GM08714 (cell line): Measurements from ENCODE around the gene BAZ2A.

Source experiments
- H3K4me3 ChIP-seq: fragments of 200-500 bp; sonication (Bioruptor generic); 2 replicates; pipeline ENCODE4 v1.5.1; 2014; ENCODE audit warnings: mild to moderate bottlenecking, low read length, inconsistent platforms
- ZNF274 ChIP-seq: IDR thresholded peaks from 2 replicates; pipeline ENCODE4 v1.6.1; 2012; ENCODE audit warnings: mild to moderate bottlenecking, low read depth, low read length

Gene BAZ2A

DNA sequence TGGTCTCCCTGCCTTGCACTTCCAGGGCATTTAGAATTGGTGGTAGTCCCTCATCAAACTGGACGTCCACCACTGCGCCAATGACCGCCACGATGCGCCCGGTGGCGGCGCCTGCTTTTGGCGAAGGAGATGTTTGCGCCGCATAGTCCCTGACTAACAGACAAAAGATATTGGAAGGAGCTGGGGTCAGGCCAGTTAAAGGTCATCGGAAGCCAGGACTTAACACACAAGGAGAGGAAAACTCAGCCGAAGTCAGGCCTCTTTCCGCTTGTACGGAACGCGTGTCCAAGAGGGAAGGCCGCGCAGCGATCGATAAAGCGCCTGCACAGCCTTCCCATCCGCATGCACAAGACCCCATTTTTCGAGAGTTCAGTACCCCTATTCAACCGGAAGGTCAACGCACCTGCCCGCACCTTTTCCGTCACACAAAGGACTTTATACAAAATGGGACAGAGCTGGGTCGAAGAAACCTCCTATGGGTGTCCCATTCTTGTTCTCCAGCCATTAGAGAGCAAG lies 15.1 kb upstream of the BAZ2A start:
- peak overlapping the region; percentile 92 for H3K4me3 ChIP-seq
- TF ChIP-seq ZNF274, result no peak

DNA sequence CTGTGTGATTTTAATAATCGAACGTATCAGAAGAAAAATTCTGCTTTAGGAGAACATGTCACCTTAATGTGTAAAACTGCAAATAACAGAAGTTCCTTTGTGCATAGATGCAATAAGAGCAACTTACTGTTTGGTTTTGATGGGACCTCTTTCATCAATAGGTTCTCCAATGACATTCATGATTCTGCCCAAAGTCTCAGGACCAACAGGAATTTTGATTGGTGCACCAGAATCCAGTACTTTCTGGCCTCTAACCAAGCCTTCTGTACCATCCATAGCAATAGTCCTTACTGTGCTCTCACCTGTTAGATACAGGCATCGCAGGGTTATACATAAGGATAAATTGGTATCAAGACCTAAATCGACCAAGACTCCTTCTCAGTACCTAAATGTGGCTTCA lies 14.5 kb upstream of the BAZ2A start:
- H3K4me3 ChIP-seq, result peak overlapping the region; percentile 92

DNA sequence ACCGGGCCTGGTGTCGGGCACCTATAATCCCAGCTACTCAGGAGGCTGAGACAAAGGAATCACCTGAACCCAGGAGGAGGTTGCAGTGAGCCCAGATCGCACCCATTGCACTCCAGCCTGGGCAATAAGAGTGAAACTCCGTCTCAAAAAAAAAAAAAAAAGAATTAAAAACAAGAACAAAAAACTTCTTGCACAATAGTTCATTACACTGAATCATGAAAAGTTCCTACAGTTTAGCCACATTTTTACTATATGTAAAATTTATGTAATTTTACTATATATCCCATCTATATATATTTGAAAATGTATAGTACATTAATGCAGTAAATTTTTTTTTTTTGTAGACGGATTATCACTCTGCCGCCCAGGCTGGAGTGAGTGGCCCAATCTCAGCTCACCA lies 11.1 kb upstream of the BAZ2A start:
- no peak for TF ChIP-seq ZNF274

More for the DNA sequence above, 14.5 kb upstream of the BAZ2A start:
- no peak for TF ChIP-seq ZNF274

GRCh38 chr12:56637621-56638020 lies 7.5 kb upstream of the BAZ2A start:
- no peak overlapping the region for H3K4me3 ChIP-seq
- no peak for TF ChIP-seq ZNF274

More for the DNA sequence above, 11.1 kb upstream of the BAZ2A start:
- no peak overlapping the region for H3K4me3 ChIP-seq

GRCh38 chr12:56636675-56637540 lies 6.8 kb upstream of the BAZ2A start:
- H3K4me3 ChIP-seq, result peak overlapping the region; percentile 78; the same call in 1 of the 2 replicates
- TF ChIP-seq ZNF274, result no peak

GRCh38 chr12:56635806-56636674 lies 5.9 kb upstream of the BAZ2A start:
- TF ChIP-seq ZNF274, result no peak
- H3K4me3 ChIP-seq, result peak overlapping the region; percentile 78

- H3K4me3 ChIP-seq, result peak overlapping the region; percentile 78
- TF ChIP-seq ZNF274, result no peak
Measured at GRCh38 chr12:56634837-56635791, 5.0 kb upstream of the BAZ2A start.

DNA sequence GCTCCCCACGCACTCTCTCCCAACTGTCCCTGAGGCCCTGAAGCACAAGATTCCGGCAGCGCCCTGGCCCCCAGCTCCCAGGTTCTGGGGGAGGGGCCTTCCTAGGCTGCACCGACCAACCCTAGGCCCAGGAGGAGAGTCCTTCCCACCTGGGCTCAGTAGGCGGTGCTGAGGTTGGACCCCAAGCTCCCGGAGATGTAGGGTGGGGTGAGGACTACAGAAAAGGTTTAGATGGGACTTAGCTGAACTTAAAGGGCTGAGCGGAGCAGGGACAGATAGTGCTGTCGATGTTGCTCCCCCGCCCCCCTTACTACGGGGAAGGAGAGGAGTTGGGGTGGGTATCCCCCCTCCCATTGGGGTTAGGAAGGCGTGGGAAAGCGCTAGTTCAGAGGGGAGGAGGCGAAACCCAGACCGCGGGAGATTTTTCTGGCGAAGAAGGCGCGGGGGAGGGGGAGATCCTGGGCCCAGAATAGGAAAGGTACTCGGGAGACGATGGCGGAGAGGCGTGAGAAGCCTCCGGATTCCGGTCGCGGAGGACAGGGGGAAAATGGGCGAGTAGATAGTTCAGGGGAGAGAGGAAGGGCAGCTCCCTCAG lies 4.2 kb upstream of the BAZ2A start:
- no peak for TF ChIP-seq ZNF274
- peak overlapping the region; percentile 78 for H3K4me3 ChIP-seq

- H3K4me3 ChIP-seq, result peak overlapping the region; percentile 78; the same call in 1 of the 2 replicates
- TF ChIP-seq ZNF274, result no peak
Measured at GRCh38 chr12:56633468-56634241, 3.5 kb upstream of the BAZ2A start.

DNA sequence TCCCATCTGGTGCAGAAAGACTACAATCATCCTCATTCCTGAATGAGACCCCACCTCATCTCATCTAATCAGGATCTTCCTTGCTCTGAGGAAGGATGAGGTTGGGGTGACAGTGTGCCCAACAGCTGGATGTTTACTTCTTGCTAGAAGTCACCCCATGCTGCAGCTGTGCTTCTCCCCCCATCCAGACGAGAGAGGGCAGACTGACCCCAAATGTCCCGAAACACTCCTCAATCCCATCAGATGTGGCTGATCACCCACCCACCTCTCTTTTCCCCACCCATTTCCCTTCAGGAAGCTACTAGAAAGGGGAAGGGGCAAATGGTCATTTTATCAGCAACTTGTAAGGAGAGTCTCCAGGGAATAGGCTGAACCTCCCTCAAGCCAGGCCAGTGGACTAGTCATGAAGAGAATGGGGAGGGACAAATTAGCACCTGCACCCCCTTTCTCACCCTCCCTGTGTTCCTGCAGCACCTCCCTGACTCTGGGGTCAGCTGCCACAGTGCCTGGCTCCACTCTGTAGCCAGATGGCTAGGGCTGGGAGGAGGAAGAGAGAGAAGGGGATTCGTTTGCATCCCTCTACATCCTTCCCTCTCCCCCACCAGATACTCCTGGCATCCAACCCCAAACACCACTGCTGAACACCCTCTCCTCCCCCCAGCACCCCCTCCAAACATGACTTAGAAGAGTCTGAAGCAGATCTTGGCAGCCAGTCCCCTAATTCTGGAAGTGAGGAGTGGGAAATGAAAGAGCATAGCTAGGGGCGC lies 2.8 kb upstream of the BAZ2A start:
- H3K4me3 ChIP-seq, result peak overlapping the region; percentile 46; the same call in 1 of the 2 replicates
- no peak for TF ChIP-seq ZNF274
